CD14-positive monocyte (primary cell): Measurements from ENCODE around the gene PLOD2. TPM values are rescaled to one million over a fixed set of nuclear protein-coding genes. Genes with fewer than 3 reads are reported as not detected.

Experiments
- DNase-seq, 3 donors: peaks; one replicate each; pipeline ENCODE4 v3.0.0-alpha.2; 2011 to 2022
- H2AFZ ChIP-seq: 2 replicates; pipeline ENCODE4 v1.6.0; 2012; ENCODE audit warnings: mild to moderate bottlenecking, low read depth, low read length, inconsistent platforms; ENCODE audit not compliant: insufficient read depth, poor library complexity, severe bottlenecking
- H3K27ac ChIP-seq, 2 donors: 1 replicate in 1 of 2; 2 replicates in 1 of 2; pipeline ENCODE4 v1.5.1; 2012 to 2013; ENCODE audit warnings: low read length in 2 of 2, control low read depth in 1 of 2, inconsistent platforms in 1 of 2, low read depth in 1 of 2, mild to moderate bottlenecking in 1 of 2
- H3K27me3 ChIP-seq, 2 donors: one replicate each; pipeline versions ENCODE4 v1.6.0 to v1.6.1; 2011 to 2013; ENCODE audit warnings: low read length in 2 of 2; ENCODE audit not compliant: control insufficient read depth in 2 of 2, insufficient read depth in 2 of 2
- H3K36me3 ChIP-seq, 2 donors: replicated peaks in 1 of 2; 1 replicate in 1 of 2; 2 replicates in 1 of 2; pipeline versions ENCODE4 v1.5.1 to v1.6.1; 2012 to 2013; ENCODE audit warnings: low read length in 2 of 2, control low read depth in 1 of 2, inconsistent platforms in 1 of 2, mild to moderate bottlenecking in 1 of 2; ENCODE audit not compliant: insufficient read depth in 2 of 2, control insufficient read depth in 1 of 2
- H3K4me1 ChIP-seq, 2 donors: 1 replicate in 1 of 2; 2 replicates in 1 of 2; pipeline versions ENCODE4 v1.5.1 to v1.6.1; 2012 to 2013; ENCODE audit warnings: low read length in 2 of 2, control low read depth in 1 of 2, inconsistent platforms in 1 of 2, mild to moderate bottlenecking in 1 of 2, moderate library complexity in 1 of 2; ENCODE audit not compliant: insufficient read depth in 2 of 2, control insufficient read depth in 1 of 2
- H3K4me2 ChIP-seq: replicated peaks from 2 replicates; pipeline ENCODE3; 2012; ENCODE audit warnings: low read length, moderate library complexity, mild to moderate bottlenecking; ENCODE audit not compliant: poor library complexity, severe bottlenecking; ENCODE audit errors: extremely low read depth
- H3K4me3 ChIP-seq, 3 experiments: fragments of 200-600 bp in 1 of 3; sonication (generic) in 1 of 3; replicated peaks in 1 of 3; 1 replicate in 2 of 3; 2 replicates in 1 of 3; pipeline ENCODE4 v1.5.1; 2011 to 2013; ENCODE audit warnings: low read length in 3 of 3, mild to moderate bottlenecking in 3 of 3, control low read depth in 2 of 3, low read depth in 2 of 3, inconsistent platforms in 1 of 3, moderate library complexity in 1 of 3
- H3K79me2 ChIP-seq: 2 replicates; pipeline ENCODE4 v1.6.0; 2012; ENCODE audit warnings: mild to moderate bottlenecking, control low read depth, inconsistent platforms, low read length, moderate library complexity; ENCODE audit not compliant: insufficient read depth
- H3K9ac ChIP-seq: 2 replicates; pipeline ENCODE4 v1.6.0; 2017; ENCODE audit warnings: low read length, mild to moderate bottlenecking; ENCODE audit not compliant: insufficient read depth, poor library complexity, severe bottlenecking
- H3K9me3 ChIP-seq, 2 donors: replicated peaks in 1 of 2; 1 replicate in 1 of 2; 2 replicates in 1 of 2; pipeline versions ENCODE4 v1.5.1 to v1.6.1; 2012 to 2013; ENCODE audit warnings: low read length in 2 of 2, control low read depth in 1 of 2; ENCODE audit not compliant: control insufficient read depth in 1 of 2, insufficient read depth in 1 of 2
- H4K20me1 ChIP-seq: 2 replicates; pipeline ENCODE4 v1.6.0; 2012; ENCODE audit warnings: mild to moderate bottlenecking, low read length, control low read depth, moderate library complexity; ENCODE audit not compliant: insufficient read depth
- H3K27ac Mint-ChIP-seq, 7 donors: one replicate each; pipeline ENCODE4 v1.8.0; 2020; ENCODE audit warnings: mild to moderate bottlenecking in 7 of 7, mixed read lengths in 7 of 7, moderate library complexity in 6 of 7, inconsistent platforms in 2 of 7
- H3K27me3 Mint-ChIP-seq, 3 donors: one replicate each; pipeline ENCODE4 v1.8.0; 2021 to 2022; ENCODE audit warnings: low read depth in 3 of 3, mild to moderate bottlenecking in 3 of 3, mixed read lengths in 3 of 3, moderate library complexity in 3 of 3, inconsistent platforms in 1 of 3
- H3K36me3 Mint-ChIP-seq, 2 donors: one replicate each; pipeline ENCODE4 v1.8.0; 2020; ENCODE audit warnings: mixed read lengths in 2 of 2, inconsistent platforms in 1 of 2, mild to moderate bottlenecking in 1 of 2
- H3K4me1 Mint-ChIP-seq: one replicate; pipeline ENCODE4 v1.8.0; 2020; ENCODE audit warnings: mild to moderate bottlenecking, mixed read lengths
- H3K4me3 Mint-ChIP-seq, 2 donors: one replicate each; pipeline ENCODE4 v1.8.0; 2020; ENCODE audit warnings: mild to moderate bottlenecking in 2 of 2, mixed read lengths in 2 of 2, moderate library complexity in 1 of 2
- H3K9me3 Mint-ChIP-seq, 7 donors: one replicate each; pipeline ENCODE4 v1.8.0; 2020 to 2022; ENCODE audit warnings: mixed read lengths in 7 of 7, mild to moderate bottlenecking in 6 of 7, moderate library complexity in 6 of 7, inconsistent platforms in 2 of 7
- WGBS: methylation state at CpG from one replicate; pipeline ENCODE4 v1.1.5; 2013; ENCODE audit warnings: missing lambda C conversion rate; ENCODE audit not compliant: insufficient coverage; 5-methylcytosine and 5-hydroxymethylcytosine counted together
- intact Hi-C, 2 donors: fragments of 100-400 bp; cut with micrococcal nuclease; formaldehyde crosslinking; loops; one replicate each; pipeline versions ENCODE4 v1.15.0 to v1.15.1; 2023
- polyA plus RNA-seq, 3 donors: library from polyadenylated mRNA; depleted of rRNA in 1 of 3; unstranded in 2 of 3; stranded (reverse) in 1 of 3; fragments of 300-500 nt in 2 of 3; fragments of >200 nt in 1 of 3; fragmentation: Illumina TruSeq in 2 of 3; gene quantifications; 1 replicate in 2 of 3; 2 replicates in 1 of 3; pipeline ENCODE4 v1.2.3, GENCODE V29; 2012 to 2021
- TF ChIP-seq, protein P1 (sequence below): fragments of 200-600 bp; IDR thresholded peaks from one replicate; pipeline ENCODE4 v1.8.0; 2022; ENCODE audit warnings: antibody characterized with exemption, mild to moderate bottlenecking

PLOD2 gene
- polyA plus RNA-seq, 3 donors, result not detected

DNA sequence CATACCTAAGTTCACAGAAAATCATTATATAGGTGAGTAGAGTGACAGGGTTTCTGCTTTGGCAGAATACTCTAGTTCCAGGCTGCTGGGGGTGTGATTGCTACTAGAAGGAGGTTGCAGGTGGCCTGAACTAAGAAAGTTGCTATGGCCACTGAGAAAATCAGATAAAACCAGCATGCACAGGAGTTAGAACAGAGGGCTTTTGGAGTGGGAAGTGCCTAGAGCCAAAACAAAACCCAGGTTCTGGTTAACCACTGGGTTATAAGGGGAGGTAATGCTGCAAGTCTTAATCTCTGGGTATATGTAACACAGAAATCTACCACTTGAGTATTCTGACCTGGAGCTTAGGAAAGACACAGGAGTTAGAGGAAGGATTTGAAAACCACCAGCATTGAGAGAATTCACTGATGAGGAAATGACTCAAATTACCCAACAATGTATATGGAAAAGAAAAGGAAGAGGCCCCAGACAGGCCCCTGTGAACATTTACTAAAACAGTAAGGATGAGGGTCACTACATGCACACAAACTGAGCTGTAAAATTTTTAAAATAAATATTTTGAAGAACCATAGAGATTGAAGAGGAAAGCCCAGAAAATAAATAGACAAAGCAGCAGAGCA lies 60.0 kb downstream of the PLOD2 start:
- no peaks in the 10 kb centered on the region for H3K27me3 ChIP-seq
- H3K27ac ChIP-seq, result no peak overlapping the region
- H3K4me3 Mint-ChIP-seq, result no peak overlapping the region
- no peak overlapping the region for H3K4me2 ChIP-seq
- peaks cover 0 to 2% (median 0%) of the 10 kb centered on the region in 7 donors for H3K9me3 Mint-ChIP-seq
- H3K27me3 Mint-ChIP-seq, result no peaks in the 10 kb centered on the region
- no peaks in the 10 kb centered on the region for H4K20me1 ChIP-seq
- H2AFZ ChIP-seq, result no peak overlapping the region
- no peaks in the 10 kb centered on the region for H3K36me3 ChIP-seq
- no peaks in the 10 kb centered on the region for H3K36me3 Mint-ChIP-seq
- TF ChIP-seq, protein P1, sequence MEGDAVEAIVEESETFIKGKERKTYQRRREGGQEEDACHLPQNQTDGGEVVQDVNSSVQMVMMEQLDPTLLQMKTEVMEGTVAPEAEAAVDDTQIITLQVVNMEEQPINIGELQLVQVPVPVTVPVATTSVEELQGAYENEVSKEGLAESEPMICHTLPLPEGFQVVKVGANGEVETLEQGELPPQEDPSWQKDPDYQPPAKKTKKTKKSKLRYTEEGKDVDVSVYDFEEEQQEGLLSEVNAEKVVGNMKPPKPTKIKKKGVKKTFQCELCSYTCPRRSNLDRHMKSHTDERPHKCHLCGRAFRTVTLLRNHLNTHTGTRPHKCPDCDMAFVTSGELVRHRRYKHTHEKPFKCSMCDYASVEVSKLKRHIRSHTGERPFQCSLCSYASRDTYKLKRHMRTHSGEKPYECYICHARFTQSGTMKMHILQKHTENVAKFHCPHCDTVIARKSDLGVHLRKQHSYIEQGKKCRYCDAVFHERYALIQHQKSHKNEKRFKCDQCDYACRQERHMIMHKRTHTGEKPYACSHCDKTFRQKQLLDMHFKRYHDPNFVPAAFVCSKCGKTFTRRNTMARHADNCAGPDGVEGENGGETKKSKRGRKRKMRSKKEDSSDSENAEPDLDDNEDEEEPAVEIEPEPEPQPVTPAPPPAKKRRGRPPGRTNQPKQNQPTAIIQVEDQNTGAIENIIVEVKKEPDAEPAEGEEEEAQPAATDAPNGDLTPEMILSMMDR, result no peak
- no peaks in the 10 kb centered on the region for H3K4me1 Mint-ChIP-seq
- H3K4me1 ChIP-seq, result no peaks in the 10 kb centered on the region
- no peak overlapping the region for H3K4me3 ChIP-seq
- H3K27ac Mint-ChIP-seq, result no peak overlapping the region
- DNase-seq, result no peak
- H3K79me2 ChIP-seq, result no peaks in the 10 kb centered on the region
- intact Hi-C loops, result no loop called here
- no peak overlapping the region for H3K9ac ChIP-seq
- H3K9me3 ChIP-seq, result no peaks in the 10 kb centered on the region

DNA sequence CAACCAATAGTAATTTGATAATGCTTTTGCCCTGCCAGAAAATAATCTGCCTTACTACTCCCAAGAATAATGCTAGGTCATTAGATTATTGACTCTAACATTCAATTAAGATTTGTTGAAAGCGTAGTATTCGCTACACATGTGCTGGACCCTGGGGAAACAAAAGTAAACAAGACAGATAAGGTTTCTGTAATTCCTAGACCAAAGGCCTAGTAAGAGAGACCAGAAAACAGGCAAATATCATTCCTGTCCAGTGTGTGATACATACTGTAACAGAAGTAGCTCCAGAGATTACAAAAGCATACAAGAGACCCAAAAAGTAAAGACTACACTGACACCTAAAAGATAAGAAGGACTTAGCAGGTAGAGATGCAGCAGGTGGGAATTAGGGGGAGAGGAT lies 60.8 kb downstream of the PLOD2 start:
- no peaks in the 10 kb centered on the region for H3K36me3 ChIP-seq
- no peak overlapping the region for H2AFZ ChIP-seq
- TF ChIP-seq, protein P1, result no peak
- H4K20me1 ChIP-seq, result no peaks in the 10 kb centered on the region
- H3K9ac ChIP-seq, result no peak overlapping the region
- WGBS, result no CpG with 5 or more reads among the region's 2 CpGs
- Mint-ChIP-seq H3K4me1 (no peaks in the 10 kb centered on the region), H3K4me3 (no peak overlapping the region), H3K27ac (no peak overlapping the region), H3K27me3 (no peaks in the 10 kb centered on the region), H3K36me3 (no peaks in the 10 kb centered on the region), H3K9me3 (peaks cover 0 to 2% (median 0%) of the 10 kb centered on the region in 7 donors)
- no peaks in the 10 kb centered on the region for H3K4me1 ChIP-seq
- H3K27ac ChIP-seq, result no peak overlapping the region
- H3K79me2 ChIP-seq, result no peaks in the 10 kb centered on the region
- no peak for DNase-seq
- H3K4me3 ChIP-seq, result no peak overlapping the region
- H3K27me3 ChIP-seq, result no peaks in the 10 kb centered on the region
- no peak overlapping the region for H3K4me2 ChIP-seq
- intact Hi-C loops, result no loop called here
- no peaks in the 10 kb centered on the region for H3K9me3 ChIP-seq
